ENCODE measurements around the gene CHD1.

The CHD1 gene

GRCh38 chr5:98928873-98929709 is at the start of gene CHD1:
TSS of gene CHD1 (minus strand) at chr5:98929007. CDS start at chr5:98926386, 2,621 bp downstream.
- in situ Hi-C loops (cut with MboI; ENCODE audit: low pct_unique_long_range_greater_than_20kb, low sequenced_read_pairs, unreplicated experiment) = no loop called here
- TF ChIP-seq CTCF (IDR thresholded peaks at IDR 0.05; ENCODE audit: extremely low read depth, insufficient read depth, missing control alignments) = no peak
- DNase-seq (ENCODE audit: low spot score) = peak; percentile 94

GRCh38 chr5:98978528-98978927 is 49.7 kb upstream of the CHD1 start:
- in situ Hi-C loops (cut with MboI; ENCODE audit: low pct_unique_long_range_greater_than_20kb, low sequenced_read_pairs, unreplicated experiment) = no loop called here
- DNase-seq (ENCODE audit: low spot score) = no peak

GRCh38 chr5:98977723-98978122 is 48.9 kb upstream of the CHD1 start:
- no peak for TF ChIP-seq CTCF (IDR thresholded peaks at IDR 0.05; ENCODE audit: extremely low read depth, insufficient read depth, missing control alignments)
- no peak for DNase-seq (ENCODE audit: low spot score)
- in situ Hi-C loops (cut with MboI; ENCODE audit: low pct_unique_long_range_greater_than_20kb, low sequenced_read_pairs, unreplicated experiment) = no loop called here

More at GRCh38 chr5:98978528-98978927, 49.7 kb upstream of the CHD1 start:
- TF ChIP-seq CTCF (IDR thresholded peaks at IDR 0.05; ENCODE audit: extremely low read depth, insufficient read depth, missing control alignments) = no peak

- no peak for DNase-seq (ENCODE audit: low spot score)
- in situ Hi-C loops (cut with MboI; ENCODE audit: low pct_unique_long_range_greater_than_20kb, low sequenced_read_pairs, unreplicated experiment) = no loop called here
- no peak for TF ChIP-seq CTCF (IDR thresholded peaks at IDR 0.05; ENCODE audit: extremely low read depth, insufficient read depth, missing control alignments)
These were observed 47.0 kb upstream of the CHD1 start for GRCh38 chr5:98975682-98976407.

- in situ Hi-C loops (cut with MboI; ENCODE audit: low pct_unique_long_range_greater_than_20kb, low sequenced_read_pairs, unreplicated experiment) = no loop called here
- no peak for DNase-seq (ENCODE audit: low spot score)
- TF ChIP-seq CTCF (IDR thresholded peaks at IDR 0.05; ENCODE audit: extremely low read depth, insufficient read depth, missing control alignments) = no peak
These were observed 46.4 kb upstream of the CHD1 start for GRCh38 chr5:98975223-98975622.

GRCh38 chr5:98969400-98969799 is 40.6 kb upstream of the CHD1 start:
- no peak for TF ChIP-seq CTCF (IDR thresholded peaks at IDR 0.05; ENCODE audit: extremely low read depth, insufficient read depth, missing control alignments)
- no peak for DNase-seq (ENCODE audit: low spot score)
- in situ Hi-C loops (cut with MboI; ENCODE audit: low pct_unique_long_range_greater_than_20kb, low sequenced_read_pairs, unreplicated experiment) = no loop called here
